GM12874 (cell line): Measurements from ENCODE around the gene NPPB.

Source experiments
- CTCF ChIP-seq: IDR thresholded peaks from 2 replicates; pipeline ENCODE4 v1.5.1; 2011; ENCODE audit warnings: low read depth, mild to moderate bottlenecking, control low read depth, low read length, moderate library complexity; ENCODE audit not compliant: insufficient read depth

NPPB gene

DNA sequence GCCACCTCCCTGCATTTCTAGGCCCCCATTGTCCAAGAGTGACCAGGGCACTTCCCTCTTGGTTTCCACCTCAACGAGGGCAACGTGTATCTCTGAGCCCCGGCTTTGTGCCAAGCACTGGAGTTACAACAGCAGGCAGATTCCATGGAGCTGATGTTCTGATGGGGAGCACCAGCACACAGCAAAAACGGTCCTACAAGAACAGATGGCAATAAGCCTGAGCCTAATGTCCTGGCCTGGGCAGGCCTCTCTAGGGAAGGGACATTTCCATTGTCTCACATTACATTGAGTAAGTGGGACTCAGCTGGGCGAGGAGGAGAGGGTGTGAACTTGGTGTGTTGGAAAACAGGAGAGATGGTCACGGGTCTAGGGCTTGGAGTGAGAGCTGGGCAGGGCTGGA lies 27.2 kb upstream of the NPPB start:
- TF ChIP-seq CTCF, result no peak

- TF ChIP-seq CTCF, result no peak
Observed at GRCh38 chr1:11882814-11883538, 24.2 kb upstream of the NPPB start.

DNA sequence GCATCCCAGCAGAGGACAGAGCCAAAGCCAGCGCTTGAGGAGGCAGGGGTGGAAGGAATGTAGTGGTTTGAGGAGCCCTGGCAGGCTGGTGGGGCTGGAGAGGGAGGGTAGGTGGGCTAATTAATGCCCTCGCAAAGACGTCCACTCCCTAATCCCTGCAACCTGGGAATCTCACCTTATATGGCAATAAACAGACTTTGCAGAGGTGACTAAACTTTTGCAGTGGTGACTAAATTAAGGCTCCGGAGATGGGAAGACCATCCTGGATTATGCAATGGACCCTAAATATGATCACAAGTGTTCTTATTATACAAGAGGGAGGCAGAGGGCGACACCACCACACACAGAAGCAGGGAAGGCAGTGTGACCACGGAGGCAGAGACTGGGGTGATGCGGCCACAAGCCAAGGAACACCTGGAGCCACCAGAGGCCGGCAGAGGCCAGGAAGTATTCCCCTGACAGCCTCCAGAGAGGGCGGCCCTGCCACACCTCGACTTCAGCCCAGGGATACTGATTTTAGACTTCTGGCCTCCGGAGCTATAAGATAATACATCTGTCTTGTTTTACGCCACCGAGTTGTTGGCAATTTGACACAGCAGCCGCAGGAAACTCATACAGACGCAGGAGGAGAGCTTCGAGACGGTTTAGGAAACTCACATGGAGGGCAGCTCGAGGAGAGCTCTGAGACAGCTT lies 23.1 kb upstream of the NPPB start:
- TF ChIP-seq CTCF, result no peak

DNA sequence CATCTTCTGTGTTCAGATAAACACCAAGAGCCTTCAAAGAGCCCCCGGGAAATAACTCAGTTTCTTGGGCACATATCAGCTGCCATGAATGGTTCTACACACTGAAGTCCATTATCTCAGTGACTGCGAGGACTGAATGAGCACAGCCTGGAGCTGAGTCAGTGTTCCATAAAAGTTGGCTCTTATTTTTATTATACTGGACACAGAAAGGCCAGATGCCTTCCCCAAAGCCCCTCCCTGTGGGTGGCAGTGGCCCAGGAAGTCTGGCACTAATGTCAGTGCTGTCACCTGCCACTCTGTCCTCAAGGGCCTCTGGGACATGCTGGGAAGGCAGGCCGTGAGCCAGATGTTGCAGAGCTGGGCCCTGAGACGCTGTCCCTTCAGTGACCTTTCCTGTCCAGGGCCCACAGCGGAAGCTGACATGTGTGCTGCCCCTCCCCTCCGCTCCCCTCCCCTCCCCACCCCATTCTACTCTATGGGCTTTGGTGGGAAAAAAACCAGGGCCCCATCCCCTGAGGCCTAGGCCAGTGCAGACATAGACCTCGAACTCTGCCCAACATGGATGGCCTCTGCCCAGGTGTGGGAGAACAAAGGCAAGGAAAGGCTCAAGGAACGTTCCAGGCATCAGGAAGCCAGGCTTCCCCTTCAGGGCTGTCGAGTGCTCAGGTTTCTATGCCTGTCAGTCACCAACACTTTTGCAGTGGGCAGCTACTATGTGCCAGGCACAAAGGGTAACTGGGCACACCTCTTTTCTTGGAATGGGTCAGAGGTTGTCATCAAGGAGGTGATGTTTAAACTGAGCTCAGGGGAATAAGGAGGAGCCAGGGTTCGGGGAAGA lies 22.4 kb upstream of the NPPB start:
- no peak for TF ChIP-seq CTCF

- TF ChIP-seq CTCF, result no peak
Observed at GRCh38 chr1:11880181-11880575, 21.4 kb upstream of the NPPB start.

DNA sequence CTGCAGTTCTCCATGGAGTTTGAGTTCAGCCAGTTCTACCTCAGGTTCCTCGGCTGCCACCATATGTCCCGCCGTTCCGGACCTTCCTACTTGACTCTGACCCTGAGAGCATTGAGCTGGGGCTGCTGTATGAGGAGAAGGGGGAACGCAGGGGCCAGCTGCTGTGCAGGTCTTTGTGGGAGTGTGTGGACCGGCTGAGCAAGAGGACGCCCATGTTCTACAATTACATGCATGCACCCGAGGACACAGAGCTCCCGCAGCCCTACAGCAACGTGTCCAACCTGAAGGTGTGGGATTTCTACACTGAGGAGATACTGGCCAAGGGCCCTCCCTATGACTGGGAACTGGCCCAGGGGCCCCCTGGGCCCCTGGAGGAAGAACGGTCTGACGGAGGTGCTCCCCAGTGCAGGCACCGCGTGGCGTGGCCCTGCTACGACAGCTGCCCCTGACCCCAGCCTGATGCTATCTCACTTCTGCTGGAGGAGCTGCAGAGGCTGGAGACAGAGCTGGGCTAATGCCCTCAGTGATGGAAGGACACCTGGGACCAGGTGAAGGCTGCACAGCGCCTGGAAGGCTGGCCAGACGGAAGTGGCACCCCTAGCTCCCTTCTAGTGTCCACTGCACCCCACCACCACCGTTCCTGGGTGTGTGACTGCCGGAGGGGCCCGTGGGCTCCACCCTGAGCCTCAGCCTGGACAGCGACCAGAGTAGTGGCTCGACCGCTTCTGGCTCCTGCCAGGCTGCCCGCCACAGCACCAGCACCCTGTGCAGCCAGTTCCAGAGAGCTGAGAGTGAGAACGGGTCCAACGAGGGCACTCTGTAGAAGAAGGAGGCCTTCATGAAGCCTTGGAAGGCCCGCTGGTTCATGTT lies 20.8 kb upstream of the NPPB start:
- TF ChIP-seq CTCF, result no peak

DNA sequence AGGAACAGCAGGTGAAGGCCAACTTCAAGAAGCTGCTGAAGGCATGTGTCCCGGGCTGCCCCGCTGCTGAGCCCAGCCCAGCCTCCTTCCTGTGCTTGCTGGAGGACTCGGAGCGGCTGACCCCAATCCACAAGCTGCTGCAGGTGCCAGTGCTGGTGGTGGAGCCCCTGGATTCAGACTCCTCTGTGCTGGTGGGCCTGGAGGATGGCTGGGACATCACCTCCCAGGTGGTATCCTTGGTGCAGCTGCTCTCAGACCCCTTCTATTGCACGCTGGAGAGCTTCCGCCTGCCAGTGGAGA lies 20.1 kb upstream of the NPPB start:
- TF ChIP-seq CTCF, result no peak
